Measurements from ENCODE around the gene THOC3.
"Not testable (repeated sequence)": the region's sequence is repeated elsewhere in the genome, so short reads cannot be mapped to it uniquely, and the experiment has no call there.

- TF ChIP-seq CTCF (IDR thresholded peaks at IDR 0.05; ENCODE audit: low read length); EZH2 (IDR thresholded peaks at IDR 0.05; ENCODE audit: borderline replicate concordance, low read length): not testable (repeated sequence)
Observed at GRCh38 chr5:176006819-176007218, 38.7 kb upstream of the THOC3 start.
